Osteoblast (primary cell): ENCODE data around the gene SPTLC3. TPM values are rescaled to one million over a fixed set of nuclear protein-coding genes. Genes with fewer than 3 reads are reported as not detected.

Source experiments
- DNase-seq: peaks from one replicate; pipeline ENCODE4 v3.0.0; 2011; ENCODE audit warnings: low spot score, mixed read lengths; ENCODE audit not compliant: insufficient read length; ENCODE audit errors: missing footprints
- H2AFZ ChIP-seq: 2 replicates; pipeline ENCODE4 v1.6.0; 2011; ENCODE audit warnings: mild to moderate bottlenecking, low read length
- H3K27ac ChIP-seq: 2 replicates; pipeline ENCODE4 v1.5.1; 2011; ENCODE audit warnings: mild to moderate bottlenecking, low read depth, low read length, moderate library complexity
- H3K27me3 ChIP-seq: 2 replicates; pipeline ENCODE4 v1.6.0; 2012; ENCODE audit warnings: mild to moderate bottlenecking, control low read depth, inconsistent platforms, low read length, moderate library complexity; ENCODE audit not compliant: insufficient read depth
- H3K36me3 ChIP-seq: 2 replicates; pipeline ENCODE4 v1.5.1; 2011; ENCODE audit warnings: mild to moderate bottlenecking, low read length, control low read depth, moderate library complexity; ENCODE audit not compliant: insufficient read depth
- H3K4me1 ChIP-seq: 2 replicates; pipeline ENCODE4 v1.5.1; 2011; ENCODE audit warnings: mild to moderate bottlenecking, low read length, control low read depth, moderate library complexity; ENCODE audit not compliant: insufficient read depth
- H3K4me2 ChIP-seq: 2 replicates; pipeline ENCODE4 v1.6.0; 2011; ENCODE audit warnings: mild to moderate bottlenecking, low read length; ENCODE audit not compliant: insufficient read depth
- H3K4me3 ChIP-seq: fragments of 200-600 bp; sonication (generic); 3 replicates; pipeline ENCODE4 v1.5.1; 2012; ENCODE audit warnings: mild to moderate bottlenecking, low read length, inconsistent platforms; ENCODE audit not compliant: insufficient read depth
- H3K79me2 ChIP-seq: 2 replicates; pipeline ENCODE4 v1.6.0; 2012; ENCODE audit warnings: mild to moderate bottlenecking, low read length, control low read depth, inconsistent platforms; ENCODE audit not compliant: insufficient read depth
- H3K9me3 ChIP-seq: 2 replicates; pipeline ENCODE4 v1.5.1; 2011; ENCODE audit warnings: low read depth, low read length, control low read depth
- H4K20me1 ChIP-seq: 2 replicates; pipeline ENCODE4 v1.6.0; 2012; ENCODE audit warnings: mild to moderate bottlenecking, low read length, control low read depth; ENCODE audit not compliant: insufficient read depth
- total RNA-seq: library from RNA; depleted of rRNA; stranded (reverse); fragments of >200 nt; gene quantifications from 2 replicates; pipeline ENCODE4 v1.2.3, GENCODE V29; 2012
- TF ChIP-seq, protein P1 (sequence below): IDR thresholded peaks from 2 replicates; pipeline ENCODE4 v1.5.1; 2011; ENCODE audit warnings: mild to moderate bottlenecking, low read depth, low read length, moderate library complexity; ENCODE audit errors: extremely low read depth

SPTLC3 gene
- total RNA-seq, 1 donor, result 14.8 TPM

DNA sequence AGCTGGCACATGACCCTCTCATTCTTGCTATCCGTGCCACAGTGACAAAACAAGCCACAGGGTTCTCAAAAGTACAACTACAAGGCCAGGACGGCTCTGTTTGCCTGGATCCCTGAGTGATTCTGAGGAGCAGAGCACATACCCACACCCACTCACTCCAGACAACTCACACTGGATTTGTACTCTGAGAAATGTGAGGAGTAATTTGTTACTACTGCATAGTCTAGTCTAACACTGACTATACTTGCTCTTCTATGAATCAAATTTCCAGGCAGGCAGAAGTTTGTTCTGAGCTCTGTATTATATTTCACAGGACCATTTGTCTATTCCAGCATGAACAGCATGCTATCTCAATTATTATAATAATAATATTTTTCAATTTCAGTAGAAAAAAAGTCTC lies 26.7 kb upstream of the SPTLC3 start:
- Histone ChIP-seq H3K4me2 (no peak overlapping the region), H3K4me1 (no peaks in the 10 kb centered on the region), H2AFZ (no peak overlapping the region), H3K27ac (no peak overlapping the region), H3K79me2 (no peaks in the 10 kb centered on the region), H3K4me3 (no peak overlapping the region), H3K27me3 (no peaks in the 10 kb centered on the region), H3K36me3 (no peaks in the 10 kb centered on the region), H3K9me3 (no peaks in the 10 kb centered on the region), H4K20me1 (no peaks in the 10 kb centered on the region)
- TF ChIP-seq, protein P1, sequence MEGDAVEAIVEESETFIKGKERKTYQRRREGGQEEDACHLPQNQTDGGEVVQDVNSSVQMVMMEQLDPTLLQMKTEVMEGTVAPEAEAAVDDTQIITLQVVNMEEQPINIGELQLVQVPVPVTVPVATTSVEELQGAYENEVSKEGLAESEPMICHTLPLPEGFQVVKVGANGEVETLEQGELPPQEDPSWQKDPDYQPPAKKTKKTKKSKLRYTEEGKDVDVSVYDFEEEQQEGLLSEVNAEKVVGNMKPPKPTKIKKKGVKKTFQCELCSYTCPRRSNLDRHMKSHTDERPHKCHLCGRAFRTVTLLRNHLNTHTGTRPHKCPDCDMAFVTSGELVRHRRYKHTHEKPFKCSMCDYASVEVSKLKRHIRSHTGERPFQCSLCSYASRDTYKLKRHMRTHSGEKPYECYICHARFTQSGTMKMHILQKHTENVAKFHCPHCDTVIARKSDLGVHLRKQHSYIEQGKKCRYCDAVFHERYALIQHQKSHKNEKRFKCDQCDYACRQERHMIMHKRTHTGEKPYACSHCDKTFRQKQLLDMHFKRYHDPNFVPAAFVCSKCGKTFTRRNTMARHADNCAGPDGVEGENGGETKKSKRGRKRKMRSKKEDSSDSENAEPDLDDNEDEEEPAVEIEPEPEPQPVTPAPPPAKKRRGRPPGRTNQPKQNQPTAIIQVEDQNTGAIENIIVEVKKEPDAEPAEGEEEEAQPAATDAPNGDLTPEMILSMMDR, result no peak
- no peak for DNase-seq

DNA sequence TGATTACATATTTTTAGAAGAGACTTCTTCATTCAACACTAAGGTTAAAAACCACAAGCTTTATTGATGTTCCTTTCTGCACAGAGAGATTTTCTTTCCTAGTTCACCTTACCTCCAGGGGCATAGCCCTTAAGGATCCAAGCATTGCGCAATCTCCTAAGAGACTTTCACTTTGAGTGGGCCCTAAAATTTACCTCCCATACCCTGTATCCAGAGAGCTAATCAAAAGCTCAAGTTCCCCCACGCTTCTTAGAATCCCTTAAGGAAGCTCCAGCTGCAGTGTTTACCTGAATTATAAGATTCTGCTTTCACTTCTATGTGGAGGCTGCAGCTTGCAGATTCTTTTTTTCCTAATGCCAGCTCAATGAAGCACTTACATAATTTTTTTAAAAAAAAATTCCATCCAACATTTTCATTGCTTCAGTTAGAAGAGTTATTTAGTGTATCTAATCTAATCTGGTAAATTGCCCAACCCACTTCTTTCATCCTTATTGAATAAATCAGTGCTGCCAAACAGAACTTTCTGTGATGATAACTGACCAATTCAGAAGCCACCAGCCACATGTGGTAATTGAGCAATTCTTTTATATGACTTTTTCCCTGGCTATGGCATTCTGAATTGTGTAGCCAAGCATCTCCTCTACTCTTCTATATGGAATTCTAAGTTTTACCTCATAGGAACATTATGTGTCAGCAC lies 24.6 kb upstream of the SPTLC3 start:
- Histone ChIP-seq H3K27ac (no peak overlapping the region), H3K4me2 (no peak overlapping the region), H3K9me3 (no peaks in the 10 kb centered on the region), H4K20me1 (no peaks in the 10 kb centered on the region), H3K36me3 (no peaks in the 10 kb centered on the region), H3K4me1 (no peaks in the 10 kb centered on the region), H2AFZ (no peak overlapping the region), H3K27me3 (no peaks in the 10 kb centered on the region), H3K4me3 (no peak overlapping the region), H3K79me2 (no peaks in the 10 kb centered on the region)
- no peak for DNase-seq
- TF ChIP-seq, protein P1, result no peak

DNA sequence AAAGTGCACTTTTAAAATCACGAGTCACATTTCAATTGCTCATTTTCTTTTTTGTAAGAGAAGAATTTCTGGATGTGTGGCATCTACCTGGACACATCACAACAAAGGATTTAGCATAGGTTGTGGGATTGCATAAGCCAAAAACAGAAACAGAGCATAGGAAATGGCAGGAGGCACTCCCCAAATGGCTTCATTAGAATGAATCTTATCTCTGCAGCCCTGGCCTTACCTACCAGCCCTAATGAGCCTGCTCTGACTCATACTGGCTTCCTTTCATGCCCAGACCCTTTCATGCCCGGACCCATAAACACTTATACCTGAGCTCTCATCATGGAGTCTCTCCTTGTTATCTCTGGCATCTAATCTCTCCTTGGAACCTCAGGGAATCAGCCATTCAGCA lies 23.9 kb upstream of the SPTLC3 start:
- no peak overlapping the region for H3K4me3 ChIP-seq
- no peaks in the 10 kb centered on the region for H3K36me3 ChIP-seq
- no peak for DNase-seq
- H3K27me3 ChIP-seq, result peaks cover 2% of the 10 kb centered on the region
- H3K4me2 ChIP-seq, result no peak overlapping the region
- no peak overlapping the region for H2AFZ ChIP-seq
- no peaks in the 10 kb centered on the region for H3K9me3 ChIP-seq
- H4K20me1 ChIP-seq, result no peaks in the 10 kb centered on the region
- no peak overlapping the region for H3K27ac ChIP-seq
- no peaks in the 10 kb centered on the region for H3K79me2 ChIP-seq
- TF ChIP-seq, protein P1, result no peak
- no peaks in the 10 kb centered on the region for H3K4me1 ChIP-seq

DNA sequence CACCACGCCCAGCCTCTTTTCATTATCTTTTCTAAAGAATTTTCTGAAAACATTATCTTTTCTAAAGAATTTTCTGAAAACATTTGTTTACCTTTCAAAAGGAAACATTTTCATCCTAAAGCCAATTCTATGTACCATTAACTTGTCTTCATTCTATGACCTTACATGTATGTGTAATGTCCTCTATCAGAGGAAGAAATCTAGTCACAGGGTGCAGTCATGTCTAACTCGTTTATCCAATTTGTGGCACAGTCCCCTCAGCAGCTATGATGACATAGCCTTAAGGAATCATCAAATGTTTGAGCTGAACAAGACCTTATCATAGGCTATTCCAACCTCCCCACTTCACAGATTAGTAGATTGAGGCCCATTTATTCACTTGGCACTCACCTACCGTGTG lies 21.5 kb upstream of the SPTLC3 start:
- Histone ChIP-seq H2AFZ (no peak overlapping the region), H3K36me3 (no peaks in the 10 kb centered on the region), H3K4me3 (no peak overlapping the region), H4K20me1 (no peaks in the 10 kb centered on the region), H3K27ac (no peak overlapping the region), H3K9me3 (no peaks in the 10 kb centered on the region), H3K4me1 (no peaks in the 10 kb centered on the region), H3K79me2 (no peaks in the 10 kb centered on the region), H3K27me3 (peaks cover 6% of the 10 kb centered on the region), H3K4me2 (no peak overlapping the region)
- TF ChIP-seq, protein P1, result no peak
- no peak for DNase-seq
